OCI-LY7 (cell line): ENCODE measurements around the gene MGST2.

Source experiments
- EZH2phosphoT487 ChIP-seq: fragments of 200-600 bp; sonication (generic); IDR thresholded peaks from 2 replicates; pipeline ENCODE4 v1.6.1; 2018; ENCODE audit warnings: low read depth, borderline replicate concordance, mild to moderate bottlenecking, mixed run types, antibody characterized with exemption, low read length, moderate library complexity, mixed read lengths
- TF ChIP-seq, protein P1 (sequence below): fragments of 200-600 bp; sonication (generic); conservative IDR thresholded peaks from 2 replicates; pipeline ENCODE4 v1.5.1; 2014; ENCODE audit warnings: mild to moderate bottlenecking, antibody characterized with exemption, low read length, moderate library complexity, mixed read lengths

DNA sequence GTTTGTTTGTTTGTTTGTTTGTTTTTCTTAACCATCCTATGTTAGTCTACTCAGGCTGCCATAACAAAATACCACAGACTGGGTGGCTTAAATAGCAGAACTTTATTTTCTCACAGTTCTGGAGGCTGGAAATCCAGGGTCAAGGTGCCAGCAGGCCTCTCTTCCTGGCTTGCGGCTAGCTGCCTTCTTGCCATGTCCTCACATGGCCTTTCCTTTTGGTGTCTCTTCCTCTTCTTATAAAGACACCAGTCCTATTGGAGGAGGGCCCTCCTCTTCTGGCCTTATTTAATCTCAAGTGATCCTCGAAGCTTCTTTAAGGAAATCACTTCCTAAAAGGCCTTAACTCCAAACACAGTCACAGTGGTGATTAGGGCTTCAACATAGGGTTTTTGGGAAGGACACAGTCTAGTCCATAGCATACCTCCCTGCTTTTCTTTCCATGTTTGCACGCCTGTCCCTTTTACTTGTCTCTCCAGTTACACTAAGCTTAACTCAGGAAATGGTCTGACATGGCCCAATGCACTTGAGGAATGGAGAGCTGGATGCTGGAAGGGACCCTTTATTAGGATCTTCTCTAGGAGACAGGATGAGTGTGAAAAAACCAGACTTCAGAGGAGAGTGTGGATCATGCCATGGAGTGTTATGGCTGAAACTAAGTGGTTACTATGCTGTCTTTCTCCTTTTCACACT is 36.0 kb upstream of the MGST2 start:
- TF ChIP-seq, protein P1, sequence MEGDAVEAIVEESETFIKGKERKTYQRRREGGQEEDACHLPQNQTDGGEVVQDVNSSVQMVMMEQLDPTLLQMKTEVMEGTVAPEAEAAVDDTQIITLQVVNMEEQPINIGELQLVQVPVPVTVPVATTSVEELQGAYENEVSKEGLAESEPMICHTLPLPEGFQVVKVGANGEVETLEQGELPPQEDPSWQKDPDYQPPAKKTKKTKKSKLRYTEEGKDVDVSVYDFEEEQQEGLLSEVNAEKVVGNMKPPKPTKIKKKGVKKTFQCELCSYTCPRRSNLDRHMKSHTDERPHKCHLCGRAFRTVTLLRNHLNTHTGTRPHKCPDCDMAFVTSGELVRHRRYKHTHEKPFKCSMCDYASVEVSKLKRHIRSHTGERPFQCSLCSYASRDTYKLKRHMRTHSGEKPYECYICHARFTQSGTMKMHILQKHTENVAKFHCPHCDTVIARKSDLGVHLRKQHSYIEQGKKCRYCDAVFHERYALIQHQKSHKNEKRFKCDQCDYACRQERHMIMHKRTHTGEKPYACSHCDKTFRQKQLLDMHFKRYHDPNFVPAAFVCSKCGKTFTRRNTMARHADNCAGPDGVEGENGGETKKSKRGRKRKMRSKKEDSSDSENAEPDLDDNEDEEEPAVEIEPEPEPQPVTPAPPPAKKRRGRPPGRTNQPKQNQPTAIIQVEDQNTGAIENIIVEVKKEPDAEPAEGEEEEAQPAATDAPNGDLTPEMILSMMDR = no peak
- TF ChIP-seq EZH2phosphoT487 = no peak
